Vagina (tissue), 2 donors: ENCODE data around the gene BATF.

Experiments
- POLR2A ChIP-seq, 2 donors: fragments of 450-650 bp; IDR thresholded peaks; one replicate each; pipeline ENCODE4 v1.6.1; 2017; ENCODE audit warnings: antibody characterized with exemption in 2 of 2, mild to moderate bottlenecking in 2 of 2, moderate library complexity in 2 of 2
- TF ChIP-seq, protein P1 (sequence below), 3 experiments: fragments of 450-650 bp in 2 of 3; fragments of 200-600 bp in 1 of 3; sonication (generic) in 1 of 3; IDR thresholded peaks; one replicate each; pipeline ENCODE4 v1.5.1; 2017 to 2019; ENCODE audit warnings: antibody characterized with exemption in 3 of 3, mild to moderate bottlenecking in 2 of 3, moderate library complexity in 2 of 3

DNA sequence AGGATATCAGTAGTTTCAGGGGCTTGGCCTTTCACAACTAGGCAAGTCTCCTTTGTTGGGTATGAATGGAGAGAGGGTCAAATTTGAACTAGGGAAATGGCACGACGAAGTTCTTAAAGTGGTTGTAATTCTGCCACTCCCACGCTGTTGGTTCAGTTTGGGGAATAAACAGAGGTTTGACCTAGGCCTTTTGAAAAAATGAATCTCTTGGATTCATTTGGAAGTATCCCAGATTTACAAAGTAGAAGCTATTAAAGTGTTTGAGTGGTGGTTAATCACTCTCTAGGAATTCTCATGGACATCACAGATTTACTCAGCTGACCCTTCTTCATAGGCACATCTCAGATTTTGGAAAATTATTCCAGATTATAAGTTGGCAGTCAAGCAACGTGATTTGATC, 14.8 kb downstream of the BATF start:
- TF ChIP-seq POLR2A (IDR thresholded peaks at IDR 0.05) = no peak
- TF ChIP-seq, protein P1, sequence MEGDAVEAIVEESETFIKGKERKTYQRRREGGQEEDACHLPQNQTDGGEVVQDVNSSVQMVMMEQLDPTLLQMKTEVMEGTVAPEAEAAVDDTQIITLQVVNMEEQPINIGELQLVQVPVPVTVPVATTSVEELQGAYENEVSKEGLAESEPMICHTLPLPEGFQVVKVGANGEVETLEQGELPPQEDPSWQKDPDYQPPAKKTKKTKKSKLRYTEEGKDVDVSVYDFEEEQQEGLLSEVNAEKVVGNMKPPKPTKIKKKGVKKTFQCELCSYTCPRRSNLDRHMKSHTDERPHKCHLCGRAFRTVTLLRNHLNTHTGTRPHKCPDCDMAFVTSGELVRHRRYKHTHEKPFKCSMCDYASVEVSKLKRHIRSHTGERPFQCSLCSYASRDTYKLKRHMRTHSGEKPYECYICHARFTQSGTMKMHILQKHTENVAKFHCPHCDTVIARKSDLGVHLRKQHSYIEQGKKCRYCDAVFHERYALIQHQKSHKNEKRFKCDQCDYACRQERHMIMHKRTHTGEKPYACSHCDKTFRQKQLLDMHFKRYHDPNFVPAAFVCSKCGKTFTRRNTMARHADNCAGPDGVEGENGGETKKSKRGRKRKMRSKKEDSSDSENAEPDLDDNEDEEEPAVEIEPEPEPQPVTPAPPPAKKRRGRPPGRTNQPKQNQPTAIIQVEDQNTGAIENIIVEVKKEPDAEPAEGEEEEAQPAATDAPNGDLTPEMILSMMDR (IDR thresholded peaks at IDR 0.05) = no peak
